IPS-11a (cell line): ENCODE data around the gene DYSF.

Experiments used
- H3K4me3 ChIP-seq: one replicate; pipeline ENCODE4 v1.5.1; 2013; ENCODE audit warnings: low read depth, low read length, control low read depth

Gene DYSF

DNA sequence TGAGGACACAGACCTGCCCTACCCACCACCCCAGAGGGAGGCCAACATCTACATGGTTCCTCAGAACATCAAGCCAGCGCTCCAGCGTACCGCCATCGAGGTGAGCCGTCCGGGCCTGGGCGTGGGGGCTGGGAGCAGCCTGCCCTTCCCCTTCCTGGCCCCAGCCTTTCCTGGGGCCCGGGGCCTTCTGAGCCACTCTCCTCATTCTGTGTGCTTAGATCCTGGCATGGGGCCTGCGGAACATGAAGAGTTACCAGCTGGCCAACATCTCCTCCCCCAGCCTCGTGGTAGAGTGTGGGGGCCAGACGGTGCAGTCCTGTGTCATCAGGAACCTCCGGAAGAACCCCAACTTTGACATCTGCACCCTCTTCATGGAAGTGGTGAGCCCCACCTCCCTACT is 157.9 kb downstream of the DYSF start:
- no peak overlapping the region for H3K4me3 ChIP-seq

- no peak overlapping the region for H3K4me3 ChIP-seq
These were observed 158.6 kb downstream of the DYSF start for GRCh38 chr2:71611781-71612527.

DNA sequence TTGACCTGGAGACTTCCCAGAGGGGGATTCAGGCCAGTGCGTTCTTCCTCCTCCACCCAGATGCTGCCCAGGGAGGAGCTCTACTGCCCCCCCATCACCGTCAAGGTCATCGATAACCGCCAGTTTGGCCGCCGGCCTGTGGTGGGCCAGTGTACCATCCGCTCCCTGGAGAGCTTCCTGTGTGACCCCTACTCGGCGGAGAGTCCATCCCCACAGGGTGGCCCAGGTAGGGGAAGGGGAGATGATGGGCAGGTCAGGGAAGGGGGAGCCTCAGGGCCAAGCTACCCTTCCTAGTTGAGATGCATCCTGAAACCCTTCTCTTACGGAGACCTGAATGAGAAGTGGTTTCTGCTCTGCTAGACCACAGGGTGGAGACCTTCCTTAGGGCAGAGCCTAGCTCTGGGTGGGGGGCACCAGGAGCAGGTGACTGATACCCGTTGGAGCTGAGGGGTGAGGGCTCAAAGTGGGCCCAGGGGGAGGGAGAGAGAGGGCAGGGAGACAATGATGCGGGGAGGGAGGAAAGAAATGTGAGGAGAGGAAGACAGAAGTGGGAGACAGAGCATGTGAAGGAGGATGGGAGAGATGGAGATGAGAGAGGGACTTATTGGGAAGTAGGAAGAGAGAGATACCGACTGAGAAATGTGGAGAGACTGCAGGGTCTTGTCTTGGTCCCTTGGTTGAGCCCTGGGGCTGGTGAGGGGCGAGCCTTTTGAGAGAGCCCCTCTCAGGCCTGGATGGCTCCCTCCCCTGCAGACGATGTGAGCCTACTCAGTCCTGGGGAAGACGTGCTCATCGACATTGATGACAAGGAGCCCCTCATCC is 159.4 kb downstream of the DYSF start:
- H3K4me3 ChIP-seq: no peak overlapping the region

DNA sequence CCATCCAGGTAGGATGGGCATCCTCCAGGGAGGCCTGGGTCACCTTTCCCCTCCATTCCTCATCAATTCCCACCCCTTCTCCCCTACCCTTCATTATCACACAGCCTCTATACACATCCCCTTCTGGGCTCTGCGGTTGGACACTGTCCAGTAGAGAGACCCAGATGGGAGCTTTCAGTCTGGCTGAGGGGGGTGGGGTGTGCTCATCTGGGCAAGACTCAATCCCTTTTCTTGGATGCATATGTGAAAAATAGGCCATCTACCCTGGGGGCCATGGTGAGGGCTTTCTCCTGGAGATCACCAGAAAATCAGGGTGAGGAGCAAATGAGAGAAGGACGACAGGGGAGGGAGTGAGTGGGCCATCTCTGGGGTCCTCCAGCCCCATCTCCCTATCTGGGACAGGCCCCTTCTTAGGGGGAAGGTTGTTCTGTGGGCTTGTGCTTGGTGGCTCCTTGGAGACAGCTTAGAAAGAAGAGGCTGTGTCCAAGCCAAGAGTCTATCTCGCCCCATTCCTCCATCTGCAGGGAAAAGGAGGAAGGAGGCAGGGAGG is 160.1 kb downstream of the DYSF start:
- H3K4me3 ChIP-seq: no peak overlapping the region

DNA sequence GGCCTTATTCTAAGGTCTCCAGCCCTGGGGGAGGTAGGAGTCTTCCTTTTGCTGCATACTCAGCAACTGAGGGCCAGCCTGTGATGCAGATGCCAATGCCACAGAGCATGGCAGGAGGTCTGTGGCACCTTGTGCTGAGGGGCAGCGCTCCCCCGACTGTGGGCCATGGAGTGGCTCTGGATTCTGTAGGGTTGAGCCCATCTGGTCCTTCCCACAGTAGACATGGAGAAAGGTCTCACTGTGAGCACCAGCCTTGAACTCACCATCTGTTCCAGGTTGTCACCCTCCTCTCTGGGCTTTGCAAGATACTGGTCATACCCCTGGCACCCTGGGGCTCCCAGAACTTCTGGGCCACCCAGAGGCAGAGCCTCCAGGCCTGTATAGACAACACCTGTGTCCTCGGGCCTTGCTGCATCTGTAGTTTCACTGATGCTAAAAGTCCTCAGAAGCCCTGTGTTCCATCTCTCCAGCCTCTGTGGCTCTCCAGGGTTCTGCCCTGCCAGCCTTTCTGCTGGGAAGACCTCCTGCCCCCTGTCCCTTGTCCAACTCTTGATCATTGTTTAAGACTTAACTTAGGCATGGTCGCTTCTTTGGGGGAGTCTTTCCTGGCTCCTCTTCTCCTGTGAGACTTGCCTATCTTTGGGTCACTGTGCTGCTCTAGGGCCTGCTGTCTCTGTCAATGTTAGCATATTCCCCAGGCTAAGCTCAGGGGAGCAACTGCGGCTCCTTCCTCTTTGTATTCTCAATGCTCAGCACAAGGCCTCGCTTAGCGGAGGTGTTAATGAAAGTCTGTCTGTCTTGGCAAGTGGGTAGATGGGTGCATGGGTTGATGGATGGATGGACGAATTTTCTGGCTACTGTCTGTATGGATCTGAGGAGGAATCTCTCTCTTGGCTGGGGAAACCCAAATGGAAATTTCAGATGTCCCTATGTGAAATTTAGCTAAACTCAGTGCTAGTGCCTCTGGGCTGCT is 160.9 kb downstream of the DYSF start:
- H3K4me3 ChIP-seq: no peak overlapping the region

DNA sequence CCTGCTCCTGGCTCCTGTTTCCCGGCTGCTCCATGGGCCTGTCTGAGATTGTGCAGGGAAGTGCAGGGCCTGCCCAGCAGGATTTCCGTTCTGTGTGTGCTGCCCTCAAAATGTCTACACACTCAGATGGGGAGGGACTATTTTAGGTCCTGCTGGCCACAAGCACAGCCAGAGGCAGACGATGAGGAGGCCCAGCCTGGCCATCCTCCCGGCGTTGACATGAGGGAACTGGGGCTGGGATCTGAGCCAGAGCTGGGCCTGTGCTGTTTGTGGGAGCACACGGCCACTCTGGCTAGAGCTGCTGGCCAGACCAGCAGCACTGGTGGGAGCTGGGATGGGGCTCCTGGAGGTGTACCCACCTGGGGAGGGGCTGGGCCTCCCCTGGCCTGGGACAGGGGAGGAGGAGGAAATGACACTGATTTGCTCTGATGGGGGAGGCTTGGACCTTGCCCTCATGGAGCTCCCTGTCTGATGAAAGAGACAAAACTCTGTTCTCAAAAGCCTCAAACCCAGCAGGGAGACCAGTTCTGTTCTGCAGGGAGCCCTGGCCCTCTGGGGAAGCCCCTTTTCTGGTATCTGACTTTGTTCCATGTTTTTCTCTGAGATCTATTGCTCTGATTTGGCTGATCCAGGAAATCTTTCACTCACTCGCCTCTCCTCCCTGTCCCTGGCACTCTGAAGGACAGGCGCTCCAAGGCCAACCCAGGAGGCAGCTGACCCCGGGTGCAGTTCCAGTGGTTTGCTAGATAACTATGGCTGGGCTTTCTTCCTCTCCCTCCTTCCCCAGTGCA is 161.8 kb downstream of the DYSF start:
- H3K4me3 ChIP-seq: no peak overlapping the region

- no peak overlapping the region for H3K4me3 ChIP-seq
These were observed 162.7 kb downstream of the DYSF start for GRCh38 chr2:71615767-71616730.

DNA sequence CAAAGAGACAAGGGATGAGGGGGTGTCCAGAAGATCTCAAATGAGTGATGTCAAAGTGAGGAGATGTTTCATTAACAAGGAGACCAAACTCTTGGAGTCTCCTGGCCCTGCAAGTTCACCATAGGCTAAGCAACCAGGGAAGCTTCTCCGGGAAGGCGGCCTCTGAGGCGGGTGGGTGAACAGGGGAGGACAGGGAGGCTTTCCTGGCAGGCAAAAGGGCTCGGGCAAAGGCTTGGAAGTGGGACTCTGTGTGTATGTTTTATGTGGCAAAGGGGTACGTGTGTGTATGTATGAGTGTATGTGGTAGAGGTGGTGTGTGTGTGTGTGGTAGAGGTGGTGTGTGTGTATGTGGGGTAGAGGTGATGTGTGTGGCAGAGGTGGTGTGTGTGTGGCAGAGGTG is 163.9 kb downstream of the DYSF start:
- no peak overlapping the region for H3K4me3 ChIP-seq

DNA sequence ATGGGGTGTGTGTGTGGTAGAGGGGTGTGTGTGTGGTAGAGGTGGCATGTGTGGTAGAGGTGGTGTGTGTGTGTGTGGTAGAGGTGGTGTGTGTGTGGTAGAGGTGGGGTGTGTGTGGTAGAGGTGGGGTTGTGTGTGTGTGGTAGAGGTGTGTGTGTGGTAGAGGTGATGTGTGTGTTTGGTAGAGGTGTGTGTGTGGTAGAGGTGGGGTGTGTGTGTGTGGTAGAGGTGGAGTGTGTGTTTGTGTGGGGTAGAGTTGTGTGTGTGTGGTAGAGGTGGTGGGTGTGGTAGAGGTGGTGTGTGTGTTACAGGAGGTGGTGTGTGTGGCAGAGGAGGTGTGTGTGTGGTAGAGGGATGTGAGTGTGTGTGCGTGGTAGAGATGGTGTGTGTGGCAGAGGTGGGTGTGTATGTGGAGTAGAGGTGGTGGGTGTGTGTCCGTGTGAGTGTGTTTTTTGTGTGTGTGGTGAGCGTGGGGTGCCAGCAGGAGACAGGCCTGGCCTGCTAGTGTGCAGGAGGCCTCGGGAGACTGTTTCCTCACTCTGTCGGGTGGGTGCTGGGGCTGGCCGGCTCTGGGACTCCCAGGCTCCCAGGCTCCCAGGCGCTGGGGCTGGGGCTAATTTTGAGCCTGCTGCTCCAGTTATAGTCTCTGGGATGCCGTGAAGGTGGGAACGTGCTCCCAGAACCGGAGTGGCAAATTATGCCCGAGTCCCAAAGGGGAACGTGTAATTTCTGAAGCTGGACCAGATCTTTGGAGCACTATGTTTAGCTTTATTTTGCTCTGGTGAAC is 165.2 kb downstream of the DYSF start:
- no peak overlapping the region for H3K4me3 ChIP-seq

DNA sequence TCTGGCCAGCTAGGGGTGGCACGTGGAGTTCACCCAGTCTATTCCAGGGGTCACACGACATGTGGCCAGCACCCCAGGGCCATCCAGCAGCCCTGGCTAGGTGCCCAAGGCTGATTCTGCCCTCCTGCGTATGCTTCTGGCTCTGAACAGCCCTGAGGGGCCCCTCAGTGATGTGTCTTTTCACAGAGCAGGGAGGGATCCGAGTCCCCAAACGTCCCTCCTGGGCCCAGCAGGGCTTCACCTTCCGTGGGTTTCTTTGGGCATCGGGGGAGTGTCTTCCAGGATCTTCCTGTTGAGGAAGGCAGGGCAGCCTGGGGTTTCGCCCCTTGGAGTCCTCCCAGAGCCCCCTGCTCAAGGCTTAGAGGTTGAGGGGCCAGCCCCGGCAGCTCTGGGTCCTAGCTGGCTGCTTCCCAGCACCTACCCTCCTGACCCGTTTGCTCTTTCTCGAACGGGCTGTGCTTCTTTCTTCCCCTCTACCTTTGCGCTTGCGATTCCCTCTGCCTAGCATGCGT is 165.9 kb downstream of the DYSF start:
- no peak overlapping the region for H3K4me3 ChIP-seq

GRCh38 chr2:71620116-71620515 is 166.8 kb downstream of the DYSF start:
- no peak overlapping the region for H3K4me3 ChIP-seq

DNA sequence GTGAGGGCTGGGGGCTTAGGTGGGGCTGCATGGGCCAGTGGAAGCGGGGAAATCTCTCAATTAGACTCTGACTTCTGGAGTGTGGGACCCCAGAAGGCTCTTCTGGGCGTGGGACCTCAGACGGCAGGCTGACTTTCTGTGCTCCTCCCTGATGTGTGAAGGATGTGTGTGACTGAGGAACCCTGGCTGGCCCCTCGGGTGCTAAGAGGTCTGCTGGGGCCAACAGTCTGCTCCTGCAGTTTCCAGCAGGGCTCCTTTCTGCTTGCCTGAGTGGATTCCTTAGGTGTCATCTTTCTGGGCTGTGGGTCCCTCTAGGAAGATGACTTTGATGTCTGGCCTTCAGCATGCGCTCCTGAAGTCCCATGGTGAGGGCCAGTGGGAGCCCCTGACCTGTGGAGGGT is 167.5 kb downstream of the DYSF start:
- H3K4me3 ChIP-seq: no peak overlapping the region

GRCh38 chr2:71629273-71629672 is 175.9 kb downstream of the DYSF start:
- no peak overlapping the region for H3K4me3 ChIP-seq

GRCh38 chr2:71629771-71630453 is 176.6 kb downstream of the DYSF start:
- H3K4me3 ChIP-seq: no peak overlapping the region

GRCh38 chr2:71630454-71631328 is 177.3 kb downstream of the DYSF start:
- H3K4me3 ChIP-seq: no peak overlapping the region

DNA sequence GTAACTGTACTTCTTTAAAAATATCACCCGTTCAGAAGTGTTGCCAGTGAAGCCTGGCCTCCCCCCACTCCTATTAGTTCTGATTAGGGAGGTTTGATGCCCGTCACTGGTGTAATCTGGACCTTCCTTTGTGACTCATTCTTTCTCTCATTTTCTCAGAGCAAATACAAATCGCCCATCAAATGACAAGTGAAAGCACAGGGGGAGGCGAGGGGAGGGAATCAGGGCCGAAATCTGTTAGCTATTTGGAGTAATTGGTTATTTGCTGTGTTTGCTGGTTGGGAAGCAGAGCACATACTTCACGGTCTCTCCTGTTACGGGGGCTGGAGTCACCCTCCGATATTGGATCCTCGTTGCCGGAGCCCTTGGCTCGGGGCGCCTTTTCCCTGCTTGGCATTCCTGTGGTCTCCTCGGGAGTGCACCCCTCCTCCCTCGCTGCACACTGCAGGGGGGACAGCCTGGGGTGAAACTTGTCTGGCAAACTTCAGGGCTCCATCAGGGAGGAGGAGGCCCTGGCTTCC is 178.1 kb downstream of the DYSF start:
- H3K4me3 ChIP-seq: no peak overlapping the region
